ENCODE data around the gene CPLX1. TPM values are rescaled to one million over a fixed set of nuclear protein-coding genes. Genes with fewer than 3 reads are reported as not detected.

The CPLX1 gene
- total RNA-seq, 2 donors from 2014 or later = 3.1 to 3.7 TPM

DNA sequence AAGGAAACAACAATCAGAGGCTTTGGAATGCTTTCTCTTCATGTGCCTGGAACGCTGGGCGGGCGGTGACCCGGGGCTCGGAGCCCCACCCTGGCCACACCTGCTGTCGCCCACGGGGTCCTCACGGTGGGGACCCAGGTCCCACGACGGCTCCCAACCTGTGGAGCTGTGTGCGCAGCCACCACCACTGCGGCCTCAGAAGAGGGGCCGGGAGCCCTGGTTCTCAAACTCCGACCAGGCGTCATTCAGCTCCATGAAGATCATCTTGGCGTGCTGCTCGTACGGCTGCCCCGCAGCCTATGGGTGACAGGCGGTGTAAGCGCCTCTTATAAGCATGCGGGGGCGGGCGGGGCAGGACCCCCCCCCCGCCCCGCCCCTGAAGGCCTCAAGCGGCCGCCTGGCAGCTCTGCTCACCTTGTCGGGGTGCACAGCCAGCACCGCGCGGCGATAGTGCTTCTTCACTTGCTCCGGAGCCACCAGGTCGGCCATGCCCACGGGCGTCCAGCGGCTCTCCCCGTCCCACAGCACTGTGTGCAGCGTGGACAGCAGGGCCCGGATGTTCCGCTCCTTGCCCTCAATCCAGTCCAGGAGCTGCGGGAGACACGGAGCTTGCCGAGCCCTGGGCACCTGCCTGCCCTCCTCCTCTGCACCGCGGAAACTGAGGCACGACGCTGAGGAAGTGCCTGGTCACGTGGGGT is 23.7 kb upstream of the CPLX1 start:
- H3K4me1 Mint-ChIP-seq = no peaks in the 10 kb centered on the region

DNA sequence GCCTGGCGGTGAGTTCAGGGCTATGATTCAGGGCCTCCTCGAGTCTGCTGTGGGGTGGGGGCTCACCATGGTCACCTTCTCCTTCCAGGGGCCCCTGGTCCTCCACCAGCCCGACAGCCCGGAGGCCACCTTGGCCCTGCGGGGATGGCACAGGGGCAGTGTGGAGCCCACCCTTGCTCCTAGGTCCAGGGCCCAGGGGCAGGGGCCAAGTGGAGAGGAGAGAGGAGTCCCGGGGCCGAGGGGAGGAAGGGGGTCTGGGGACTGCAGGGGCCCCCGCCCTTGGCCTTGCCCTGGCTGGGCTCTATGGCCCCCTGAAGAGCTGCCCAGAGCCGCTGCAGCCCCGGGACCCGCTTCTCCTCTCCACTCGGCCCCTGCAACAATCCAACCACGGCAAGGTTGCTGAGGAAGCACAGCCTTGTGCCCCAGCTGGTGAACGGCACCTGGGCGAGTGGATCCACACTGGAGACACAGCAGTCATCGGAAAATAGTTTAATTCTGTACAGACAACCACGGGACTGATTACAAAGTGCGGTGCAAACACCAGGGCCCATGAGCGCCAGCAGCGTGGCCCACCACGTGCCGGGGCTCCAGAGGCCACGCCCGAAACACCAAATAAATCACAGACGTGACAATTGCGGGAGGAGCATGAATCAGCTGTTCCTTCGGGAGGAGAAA is 23.0 kb upstream of the CPLX1 start:
- H3K36me3 Mint-ChIP-seq (ENCODE audit: low read depth) = peaks cover 2% of the 10 kb centered on the region
- H3K27me3 Mint-ChIP-seq = no peaks in the 10 kb centered on the region
- no peak overlapping the region for H3K27ac Mint-ChIP-seq
- no peaks in the 10 kb centered on the region for H3K9me3 ChIP-seq (ENCODE audit: control insufficient read depth, low read length, poor library complexity, severe bottlenecking)
- H3K4me1 Mint-ChIP-seq = no peaks in the 10 kb centered on the region
- ATAC-seq = no peak
- DNase-seq = no peak
- no peak overlapping the region for H3K4me3 Mint-ChIP-seq

More for the DNA sequence above, 23.7 kb upstream of the CPLX1 start:
- H3K9me3 ChIP-seq (ENCODE audit: control insufficient read depth, low read length, poor library complexity, severe bottlenecking) = no peaks in the 10 kb centered on the region
- Mint-ChIP-seq H3K27ac (no peak overlapping the region), H3K27me3 (no peaks in the 10 kb centered on the region), H3K4me3 (no peak overlapping the region), H3K36me3 (ENCODE audit: low read depth) (peaks cover 2% of the 10 kb centered on the region)
- DNase-seq = no peak
- no peak for ATAC-seq

- Mint-ChIP-seq H3K27ac (no peak overlapping the region), H3K36me3 (ENCODE audit: low read depth) (peaks cover 2% of the 10 kb centered on the region), H3K27me3 (no peaks in the 10 kb centered on the region), H3K4me1 (no peaks in the 10 kb centered on the region), H3K4me3 (no peak overlapping the region)
- DNase-seq = no peak
- ATAC-seq = no peak
- no peaks in the 10 kb centered on the region for H3K9me3 ChIP-seq (ENCODE audit: control insufficient read depth, low read length, poor library complexity, severe bottlenecking)
These were observed 22.4 kb upstream of the CPLX1 start for GRCh38 chr4:848307-848691.

DNA sequence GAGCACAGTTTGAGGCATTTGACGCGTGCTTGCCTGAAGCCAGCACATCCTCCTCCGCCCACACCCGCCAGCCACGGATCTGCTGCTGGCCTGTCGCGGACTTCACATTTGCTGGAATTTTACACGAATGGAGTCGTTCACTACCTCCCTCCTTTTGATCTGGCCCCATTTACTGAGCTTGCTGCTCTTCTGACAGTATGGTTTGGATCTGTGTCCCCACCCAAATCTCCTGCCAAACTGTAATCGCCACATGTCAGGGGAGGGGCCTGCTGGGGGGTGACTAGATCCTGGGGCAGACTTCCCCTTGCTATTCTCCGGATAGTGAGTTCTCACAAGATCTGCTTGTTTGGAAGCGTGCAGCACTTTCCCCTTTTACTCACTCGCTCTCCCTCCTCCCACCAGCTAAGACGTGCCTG is 19.9 kb upstream of the CPLX1 start:
- Mint-ChIP-seq H3K4me1 (no peaks in the 10 kb centered on the region), H3K27me3 (no peaks in the 10 kb centered on the region), H3K36me3 (ENCODE audit: low read depth) (peaks cover 4% of the 10 kb centered on the region), H3K4me3 (no peak overlapping the region), H3K27ac (no peak overlapping the region)
- DNase-seq = no peak
- no peaks in the 10 kb centered on the region for H3K9me3 ChIP-seq (ENCODE audit: control insufficient read depth, low read length, poor library complexity, severe bottlenecking)
- no peak for ATAC-seq

GRCh38 chr4:845233-845835 is 19.4 kb upstream of the CPLX1 start:
- Mint-ChIP-seq H3K36me3 (ENCODE audit: low read depth) (peaks cover 4% of the 10 kb centered on the region), H3K27me3 (no peaks in the 10 kb centered on the region), H3K4me1 (no peaks in the 10 kb centered on the region), H3K4me3 (no peak overlapping the region), H3K27ac (no peak overlapping the region)
- DNase-seq = no peak
- no peaks in the 10 kb centered on the region for H3K9me3 ChIP-seq (ENCODE audit: control insufficient read depth, low read length, poor library complexity, severe bottlenecking)
- ATAC-seq = no peak

GRCh38 chr4:844752-845232 is 18.9 kb upstream of the CPLX1 start:
- peaks cover 4% of the 10 kb centered on the region for H3K36me3 Mint-ChIP-seq (ENCODE audit: low read depth)
- no peaks in the 10 kb centered on the region for H3K27me3 Mint-ChIP-seq
- no peak overlapping the region for H3K4me3 Mint-ChIP-seq
- no peak overlapping the region for H3K27ac Mint-ChIP-seq
- ATAC-seq = no peak
- no peaks in the 10 kb centered on the region for H3K9me3 ChIP-seq (ENCODE audit: control insufficient read depth, low read length, poor library complexity, severe bottlenecking)
- DNase-seq = no peak
- no peaks in the 10 kb centered on the region for H3K4me1 Mint-ChIP-seq

- H3K4me1 Mint-ChIP-seq = no peaks in the 10 kb centered on the region
- no peak for DNase-seq
- H3K27me3 Mint-ChIP-seq = no peaks in the 10 kb centered on the region
- H3K9me3 ChIP-seq (ENCODE audit: control insufficient read depth, low read length, poor library complexity, severe bottlenecking) = no peaks in the 10 kb centered on the region
- no peak overlapping the region for H3K27ac Mint-ChIP-seq
- H3K4me3 Mint-ChIP-seq = no peak overlapping the region
- no peak for ATAC-seq
- peaks cover 2% of the 10 kb centered on the region for H3K36me3 Mint-ChIP-seq (ENCODE audit: low read depth)
These were observed 13.9 kb upstream of the CPLX1 start for GRCh38 chr4:839675-840443.

- ATAC-seq = no peak
- H3K4me1 Mint-ChIP-seq = peaks cover 5% of the 10 kb centered on the region
- no peaks in the 10 kb centered on the region for H3K9me3 ChIP-seq (ENCODE audit: control insufficient read depth, low read length, poor library complexity, severe bottlenecking)
- H3K27ac Mint-ChIP-seq = no peak overlapping the region
- H3K36me3 Mint-ChIP-seq (ENCODE audit: low read depth) = peaks cover 2% of the 10 kb centered on the region
- H3K27me3 Mint-ChIP-seq = no peaks in the 10 kb centered on the region
- no peak for DNase-seq
- H3K4me3 Mint-ChIP-seq = no peak overlapping the region
These were observed 11.8 kb upstream of the CPLX1 start for GRCh38 chr4:837772-838171.

GRCh38 chr4:836750-837301 is 10.9 kb upstream of the CPLX1 start:
- no peak for DNase-seq
- Mint-ChIP-seq H3K4me3 (no peak overlapping the region), H3K36me3 (ENCODE audit: low read depth) (no peaks in the 10 kb centered on the region), H3K27me3 (no peaks in the 10 kb centered on the region), H3K27ac (no peak overlapping the region), H3K4me1 (peaks cover 5% of the 10 kb centered on the region)
- no peaks in the 10 kb centered on the region for H3K9me3 ChIP-seq (ENCODE audit: control insufficient read depth, low read length, poor library complexity, severe bottlenecking)
- no peak for ATAC-seq

GRCh38 chr4:836003-836511 is 10.1 kb upstream of the CPLX1 start:
- Mint-ChIP-seq H3K27ac (no peak overlapping the region), H3K4me1 (peaks cover 5% of the 10 kb centered on the region), H3K36me3 (ENCODE audit: low read depth) (no peaks in the 10 kb centered on the region), H3K4me3 (no peak overlapping the region), H3K27me3 (no peaks in the 10 kb centered on the region)
- ATAC-seq = no peak
- no peaks in the 10 kb centered on the region for H3K9me3 ChIP-seq (ENCODE audit: control insufficient read depth, low read length, poor library complexity, severe bottlenecking)
- DNase-seq = no peak

DNA sequence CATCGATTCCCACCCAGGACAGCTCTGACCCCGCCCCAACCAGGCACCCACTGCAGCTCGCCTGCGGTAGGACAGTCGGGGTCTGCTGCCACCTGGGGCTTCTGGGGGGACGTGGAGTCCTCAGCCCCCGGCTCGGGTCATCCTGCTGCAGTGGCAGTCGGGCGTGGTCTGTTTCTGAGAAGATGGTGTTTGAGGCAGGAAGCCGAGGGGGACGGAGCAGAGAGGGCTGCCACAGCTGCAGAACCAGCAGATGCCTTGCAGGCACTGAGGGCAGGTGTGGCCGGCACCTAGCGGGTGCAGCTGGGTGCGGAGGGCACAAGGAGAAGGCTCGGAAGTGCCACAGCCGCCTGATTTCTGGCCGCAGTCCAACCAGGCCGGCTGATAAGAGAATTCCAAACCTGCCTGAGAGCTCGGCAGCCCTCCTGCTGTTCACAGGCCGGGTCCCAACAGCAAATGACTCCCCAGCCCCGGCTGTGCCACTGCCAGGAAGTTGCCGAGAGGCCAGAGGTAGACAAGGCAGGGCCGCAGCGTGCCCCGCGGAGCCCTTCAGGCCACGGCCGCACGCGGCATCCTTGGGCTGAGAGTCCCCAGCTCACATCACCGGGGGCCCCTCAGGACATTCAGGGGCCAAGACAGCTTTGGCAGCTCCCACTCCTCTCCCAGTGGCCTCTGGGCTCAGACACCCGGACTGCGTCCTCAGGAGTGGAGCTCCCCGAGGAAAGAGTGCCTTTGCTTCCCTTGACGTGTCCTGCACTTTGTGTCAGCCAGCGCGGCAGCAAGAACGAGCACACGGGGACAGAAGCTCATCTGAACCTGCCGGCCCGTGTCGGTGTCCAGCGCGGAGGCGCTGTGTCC is 9.4 kb upstream of the CPLX1 start:
- DNase-seq = no peak
- Mint-ChIP-seq H3K4me3 (no peak overlapping the region), H3K36me3 (ENCODE audit: low read depth) (no peaks in the 10 kb centered on the region), H3K27me3 (no peaks in the 10 kb centered on the region), H3K4me1 (peaks cover 5% of the 10 kb centered on the region), H3K27ac (no peak overlapping the region)
- H3K9me3 ChIP-seq (ENCODE audit: control insufficient read depth, low read length, poor library complexity, severe bottlenecking) = no peaks in the 10 kb centered on the region
- ATAC-seq = no peak

Measured in T-helper 17 cell (primary cell).